Neural crest cell (in vitro differentiated cells): ENCODE data around the gene CBLL2. TPM values are rescaled to one million over a fixed set of nuclear protein-coding genes. Genes with fewer than 3 reads are reported as not detected.

Source experiments
- DNase-seq: peaks from one replicate; pipeline ENCODE4 v3.0.0; 2021; ENCODE audit warnings: low read depth, mixed read lengths, low spot score
- H3K27ac Mint-ChIP-seq: one replicate; pipeline ENCODE4 v1.8.0; 2021; ENCODE audit warnings: mild to moderate bottlenecking, mixed read lengths; ENCODE audit not compliant: unreplicated experiment
- H3K27me3 Mint-ChIP-seq: 2 replicates; pipeline ENCODE4 v1.8.0; 2021; ENCODE audit warnings: low read depth, mild to moderate bottlenecking, mixed read lengths
- H3K36me3 Mint-ChIP-seq: 2 replicates; pipeline ENCODE4 v1.8.0; 2021; ENCODE audit warnings: low read depth, mild to moderate bottlenecking, mixed read lengths
- H3K4me1 Mint-ChIP-seq: 2 replicates; pipeline ENCODE4 v1.8.0; 2021; ENCODE audit warnings: mixed read lengths
- H3K4me3 Mint-ChIP-seq: one replicate; pipeline ENCODE4 v1.8.0; 2021; ENCODE audit warnings: mild to moderate bottlenecking, mixed read lengths
- H3K9me3 Mint-ChIP-seq: 2 replicates; pipeline ENCODE4 v1.8.0; 2021; ENCODE audit warnings: mixed read lengths
- CTCF ChIP-seq: fragments of 200-600 bp; sonication (generic); conservative IDR thresholded peaks from 2 replicates; pipeline ENCODE4 v1.5.0; 2021; ENCODE audit warnings: antibody characterized with exemption, mild to moderate bottlenecking
- long read RNA-seq: library from polyadenylated mRNA; unstranded; transcript quantifications from one replicate; pipeline ENCODE4 v2.0.0, GENCODE V29; 2020
- total RNA-seq: library from RNA; stranded (reverse); gene quantifications from 2 replicates; pipeline ENCODE4 v1.2.1, GENCODE V29; 2021

Gene CBLL2, protein sequence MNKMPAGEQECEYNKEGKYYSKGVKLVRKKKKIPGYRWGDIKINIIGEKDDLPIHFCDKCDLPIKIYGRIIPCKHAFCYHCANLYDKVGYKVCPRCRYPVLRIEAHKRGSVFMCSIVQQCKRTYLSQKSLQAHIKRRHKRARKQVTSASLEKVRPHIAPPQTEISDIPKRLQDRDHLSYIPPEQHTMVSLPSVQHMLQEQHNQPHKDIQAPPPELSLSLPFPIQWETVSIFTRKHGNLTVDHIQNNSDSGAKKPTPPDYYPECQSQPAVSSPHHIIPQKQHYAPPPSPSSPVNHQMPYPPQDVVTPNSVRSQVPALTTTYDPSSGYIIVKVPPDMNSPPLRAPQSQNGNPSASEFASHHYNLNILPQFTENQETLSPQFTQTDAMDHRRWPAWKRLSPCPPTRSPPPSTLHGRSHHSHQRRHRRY
- not detected in 2 replicates for total RNA-seq
- long read RNA-seq: 0 reads

GRCh38 chrX:22272613-22273012 is at the start of gene CBLL2:
CBLL2 (plus strand) TSS chrX:22272913; CDS start chrX:22272992, 79 bp downstream.
- Mint-ChIP-seq H3K36me3 (peaks cover 3% of the 10 kb centered on the region), H3K27ac (no peak within 1 kb of the TSS), H3K4me1 (no peaks in the 10 kb centered on the region), H3K9me3 (peaks cover 12% of the 10 kb centered on the region), H3K27me3 (no peaks in the 10 kb centered on the region), H3K4me3 (no peak within 1 kb of the TSS)
- DNase-seq: no peak
- no peak for TF ChIP-seq CTCF

DNA sequence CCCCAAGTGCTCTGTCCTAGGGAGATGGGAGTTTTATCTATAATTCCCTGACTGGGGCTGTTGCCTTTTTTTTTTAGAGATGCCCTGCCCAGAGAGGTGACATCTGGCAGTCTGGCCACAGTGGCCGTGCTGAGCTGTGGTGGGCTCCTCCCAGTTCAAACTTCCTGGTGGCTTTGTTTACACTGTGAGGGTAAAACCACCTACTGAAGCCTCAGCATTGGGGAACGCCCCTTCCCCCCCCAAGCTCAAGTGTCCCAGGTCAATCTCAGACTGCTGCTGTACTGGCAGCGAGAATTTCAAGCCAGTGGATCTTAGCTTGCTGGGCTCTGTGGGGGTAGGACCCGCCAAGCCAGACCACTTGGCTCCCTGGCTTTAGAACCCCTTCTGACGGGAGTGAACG is 38.3 kb upstream of the CBLL2 start:
- H3K27me3 Mint-ChIP-seq: no peaks in the 10 kb centered on the region

DNA sequence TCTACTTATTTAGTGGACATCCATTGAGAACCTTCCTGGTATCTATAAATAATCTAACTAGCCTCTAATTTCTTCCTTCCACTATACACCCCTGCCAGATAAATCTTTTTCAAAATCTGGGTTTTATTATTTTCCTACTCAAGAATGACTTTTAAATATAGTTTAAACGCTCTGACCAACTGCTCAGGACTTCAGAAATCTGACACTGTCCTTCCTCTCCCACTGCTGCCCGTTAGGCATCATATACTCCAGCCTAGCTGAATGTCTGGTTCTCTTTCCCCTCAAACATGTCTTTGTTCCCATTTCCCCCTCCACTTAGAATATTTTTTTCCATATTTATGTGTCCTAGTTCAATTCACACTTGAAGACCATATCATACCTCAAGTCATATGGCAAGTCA is 35.2 kb upstream of the CBLL2 start:
- no peak for DNase-seq
- Mint-ChIP-seq H3K36me3 (peaks cover 10% of the 10 kb centered on the region), H3K4me1 (no peaks in the 10 kb centered on the region), H3K27ac (no peak overlapping the region), H3K4me3 (no peak overlapping the region), H3K9me3 (peaks cover 5% of the 10 kb centered on the region), H3K27me3 (no peaks in the 10 kb centered on the region)
- TF ChIP-seq CTCF: no peak

More for the DNA sequence above, 38.3 kb upstream of the CBLL2 start:
- Mint-ChIP-seq H3K36me3 (peaks cover 10% of the 10 kb centered on the region), H3K9me3 (peaks cover 5% of the 10 kb centered on the region), H3K4me3 (no peak overlapping the region), H3K27ac (no peak overlapping the region), H3K4me1 (no peaks in the 10 kb centered on the region)
- no peak for DNase-seq
- TF ChIP-seq CTCF: no peak

DNA sequence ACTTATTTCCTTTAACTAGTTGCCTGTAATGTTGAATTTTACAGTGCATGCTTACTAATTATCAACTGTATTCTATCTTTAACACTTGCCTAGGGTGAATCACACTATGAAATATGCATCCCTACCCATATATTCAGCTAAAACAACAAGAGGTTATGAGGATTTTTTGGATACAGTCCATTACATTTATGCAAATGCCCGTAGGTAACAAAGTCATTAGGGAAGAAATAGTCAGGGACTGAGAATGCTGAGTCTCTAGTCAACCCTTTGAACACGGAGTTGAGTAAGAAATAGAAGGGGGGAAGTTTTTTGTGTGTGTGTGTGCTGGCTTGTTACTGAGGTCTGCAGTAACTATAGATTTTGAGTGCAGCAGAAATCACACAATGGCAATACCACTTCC is 26.1 kb upstream of the CBLL2 start:
- Mint-ChIP-seq H3K27me3 (no peaks in the 10 kb centered on the region), H3K27ac (no peak overlapping the region), H3K36me3 (peaks cover 4% of the 10 kb centered on the region), H3K9me3 (peaks cover 2% of the 10 kb centered on the region), H3K4me3 (no peak overlapping the region), H3K4me1 (no peaks in the 10 kb centered on the region)
- DNase-seq: no peak
- no peak for TF ChIP-seq CTCF

GRCh38 chrX:22247169-22247568 is 25.5 kb upstream of the CBLL2 start:
- peaks cover 3% of the 10 kb centered on the region for H3K36me3 Mint-ChIP-seq
- no peak for TF ChIP-seq CTCF
- DNase-seq: no peak
- no peak overlapping the region for H3K4me3 Mint-ChIP-seq
- no peaks in the 10 kb centered on the region for H3K27me3 Mint-ChIP-seq
- H3K4me1 Mint-ChIP-seq: no peaks in the 10 kb centered on the region
- peaks cover 2% of the 10 kb centered on the region for H3K9me3 Mint-ChIP-seq
- H3K27ac Mint-ChIP-seq: no peak overlapping the region
